T-helper 22 cell (primary cell): ENCODE measurements around the gene EOMES.
A peak's percentile ranks its signal among the peaks of the same experiment; 100 is the strongest.
"Not testable (repeated sequence)": the region's sequence is repeated elsewhere in the genome, so short reads cannot be mapped to it uniquely, and the experiment has no call there.

Experiments used
- DNase-seq: peaks from one replicate; pipeline ENCODE4 v3.0.0-alpha.2; 2020; ENCODE audit warnings: low read depth

Gene EOMES

GRCh38 chr3:27721717-27722564 lies at the start of gene EOMES:
Gene EOMES (minus strand): TSS chr3:27722323. CDS start chr3:27722294, 29 bp downstream.
- peak; percentile 27 for DNase-seq

- not testable (repeated sequence) for DNase-seq
Observed at GRCh38 chr3:27770384-27770783, 48.3 kb upstream of the EOMES start.

- DNase-seq: no peak
Observed at GRCh38 chr3:27767000-27767399, 44.9 kb upstream of the EOMES start.

GRCh38 chr3:27758083-27758482 lies 36.0 kb upstream of the EOMES start:
- DNase-seq: no peak

GRCh38 chr3:27756877-27757276 lies 34.8 kb upstream of the EOMES start:
- DNase-seq: no peak

GRCh38 chr3:27752926-27753325 lies 30.8 kb upstream of the EOMES start:
- no peak for DNase-seq

- no peak for DNase-seq
Observed at GRCh38 chr3:27749643-27750042, 27.5 kb upstream of the EOMES start.

- DNase-seq: no peak
Observed at GRCh38 chr3:27746838-27747237, 24.7 kb upstream of the EOMES start.

GRCh38 chr3:27740854-27741253 lies 18.7 kb upstream of the EOMES start:
- DNase-seq: no peak

- DNase-seq: no peak
Observed at GRCh38 chr3:27737091-27737490, 15.0 kb upstream of the EOMES start.

GRCh38 chr3:27730774-27731659 lies 8.9 kb upstream of the EOMES start:
- no peak for DNase-seq

- no peak for DNase-seq
Observed at GRCh38 chr3:27729748-27730611, 7.9 kb upstream of the EOMES start.

- DNase-seq: no peak
Observed at GRCh38 chr3:27729325-27729724, 7.2 kb upstream of the EOMES start.

GRCh38 chr3:27728195-27729087 lies 6.3 kb upstream of the EOMES start:
- no peak for DNase-seq

GRCh38 chr3:27726240-27726639 lies 4.1 kb upstream of the EOMES start:
- DNase-seq: no peak

GRCh38 chr3:27724459-27725197 lies 2.5 kb upstream of the EOMES start:
- no peak for DNase-seq

GRCh38 chr3:27723815-27724458 lies 1.8 kb upstream of the EOMES start:
- no peak for DNase-seq

- no peak for DNase-seq
Observed at GRCh38 chr3:27723456-27723814, 1.3 kb upstream of the EOMES start.

- no peak for DNase-seq
Observed at GRCh38 chr3:27723001-27723445, 900 bp upstream of the EOMES start.
